Caco-2 (cell line): Measurements from ENCODE around the gene ASB8. TPM values are rescaled to one million over a fixed set of nuclear protein-coding genes. Genes with fewer than 3 reads are reported as not detected.
"Not testable (repeated sequence)": the region's sequence is repeated elsewhere in the genome, so short reads cannot be mapped to it uniquely, and the experiment has no call there.

Experiments
- BruUV-seq: library from RNA; stranded (reverse); fragments of 400-500 nt; replicated peaks from 2 replicates; lab custom pipeline; 2021; lab: Mats Ljungman, UMichigan
- CTCF ChIA-PET: fragments of 300-600 bp; sonication (Branson Sonifier 250); formaldehyde crosslinking; loops from one replicate; lab custom pipeline; 2022; ENCODE audit warnings: antibody characterized with exemption; lab: Charles Lee
- POLR2A ChIA-PET: fragments of 300-600 bp; sonication (Branson Sonifier 250); formaldehyde crosslinking; loops from one replicate; lab custom pipeline; 2022; ENCODE audit warnings: antibody characterized with exemption; lab: Charles Lee
- DNase-seq, 2 experiments: peaks; one replicate each; pipeline versions ENCODE4 v3.0.0 to v3.0.0-alpha.2; 2020 to 2022
- H3K27me3 ChIP-seq: replicated peaks from 2 replicates; pipeline ENCODE4 v1.6.0; 2011; ENCODE audit warnings: low read length; ENCODE audit not compliant: control insufficient read depth, insufficient read depth
- H3K36me3 ChIP-seq: 2 replicates; pipeline ENCODE4 v1.5.1; 2011; ENCODE audit warnings: low read length; ENCODE audit not compliant: control insufficient read depth, insufficient read depth
- H3K4me1 ChIP-seq: fragments of 250-450 bp; sonication (Bioruptor Pico); 2 replicates; pipeline ENCODE4 v1.5.1; 2020; ENCODE audit warnings: mild to moderate bottlenecking
- H3K4me3 ChIP-seq: 2 replicates; pipeline ENCODE4 v1.5.1; 2011; ENCODE audit warnings: low read depth, mild to moderate bottlenecking, control low read depth, low read length
- H3K9me3 ChIP-seq: fragments of 250-450 bp; sonication (Bioruptor Pico); 2 replicates; pipeline ENCODE4 v1.5.1; 2020; ENCODE audit warnings: mild to moderate bottlenecking, moderate library complexity
- H3K27ac Mint-ChIP-seq: one replicate; pipeline ENCODE4 v1.8.0; 2022; ENCODE audit warnings: mixed read lengths; ENCODE audit not compliant: unreplicated experiment
- H3K27me3 Mint-ChIP-seq: one replicate; pipeline ENCODE4 v1.8.0; 2022; ENCODE audit warnings: mixed read lengths; ENCODE audit not compliant: insufficient read depth, unreplicated experiment
- H3K36me3 Mint-ChIP-seq: one replicate; pipeline ENCODE4 v1.8.0; 2022; ENCODE audit warnings: mild to moderate bottlenecking, mixed read lengths; ENCODE audit not compliant: insufficient read depth, unreplicated experiment
- H3K4me1 Mint-ChIP-seq: one replicate; pipeline ENCODE4 v1.8.0; 2022; ENCODE audit warnings: low read depth, mixed read lengths; ENCODE audit not compliant: unreplicated experiment
- H3K4me3 Mint-ChIP-seq: one replicate; pipeline ENCODE4 v1.8.0; 2022; ENCODE audit warnings: mild to moderate bottlenecking, moderate library complexity, mixed read lengths; ENCODE audit not compliant: unreplicated experiment
- H3K9me3 Mint-ChIP-seq: one replicate; pipeline ENCODE4 v1.8.0; 2022; ENCODE audit warnings: mixed read lengths; ENCODE audit not compliant: unreplicated experiment
- intact Hi-C: fragments of 100-400 bp; cut with micrococcal nuclease; formaldehyde crosslinking; loops from one replicate; pipeline ENCODE4 v1.10.0; 2022; ENCODE audit not compliant: unreplicated experiment
- total RNA-seq: library from RNA; stranded (reverse); gene quantifications from 2 replicates; pipeline ENCODE4 v1.2.3, GENCODE V29; 2022
- TF ChIP-seq, protein P1 (sequence below), 2 experiments: fragments of 200-600 bp in 1 of 2; IDR thresholded peaks; 1 replicate in 1 of 2; 2 replicates in 1 of 2; pipeline versions ENCODE4 v1.5.1 to v1.8.0; 2011 to 2022; ENCODE audit warnings: antibody characterized with exemption in 1 of 2, control low read depth in 1 of 2, inconsistent platforms in 1 of 2, low read depth in 1 of 2, low read length in 1 of 2, mild to moderate bottlenecking in 1 of 2, moderate library complexity in 1 of 2; ENCODE audit not compliant: insufficient read depth in 1 of 2, severe bottlenecking in 1 of 2, unreplicated experiment in 1 of 2

ASB8 gene
- total RNA-seq, 1 experiment from 2014 or later = 30.6 TPM

GRCh38 chr12:48115957-48116356 lies 41.4 kb downstream of the ASB8 start:
- H3K9me3 Mint-ChIP-seq = no peaks in the 10 kb centered on the region
- Histone ChIP-seq H3K4me1 (peaks cover 24% of the 10 kb centered on the region), H3K9me3 (no peaks in the 10 kb centered on the region), H3K4me3 (no peak overlapping the region), H3K27me3 (no peaks in the 10 kb centered on the region), H3K36me3 (no peaks in the 10 kb centered on the region)
- H3K4me1 Mint-ChIP-seq = peaks cover 12% of the 10 kb centered on the region
- ChIA-PET CTCF (no interaction called here), POLR2A (no interaction called here)
- no peak overlapping the region for H3K27ac Mint-ChIP-seq
- BruUV-seq = no TSS peak
- TF ChIP-seq, protein P1, sequence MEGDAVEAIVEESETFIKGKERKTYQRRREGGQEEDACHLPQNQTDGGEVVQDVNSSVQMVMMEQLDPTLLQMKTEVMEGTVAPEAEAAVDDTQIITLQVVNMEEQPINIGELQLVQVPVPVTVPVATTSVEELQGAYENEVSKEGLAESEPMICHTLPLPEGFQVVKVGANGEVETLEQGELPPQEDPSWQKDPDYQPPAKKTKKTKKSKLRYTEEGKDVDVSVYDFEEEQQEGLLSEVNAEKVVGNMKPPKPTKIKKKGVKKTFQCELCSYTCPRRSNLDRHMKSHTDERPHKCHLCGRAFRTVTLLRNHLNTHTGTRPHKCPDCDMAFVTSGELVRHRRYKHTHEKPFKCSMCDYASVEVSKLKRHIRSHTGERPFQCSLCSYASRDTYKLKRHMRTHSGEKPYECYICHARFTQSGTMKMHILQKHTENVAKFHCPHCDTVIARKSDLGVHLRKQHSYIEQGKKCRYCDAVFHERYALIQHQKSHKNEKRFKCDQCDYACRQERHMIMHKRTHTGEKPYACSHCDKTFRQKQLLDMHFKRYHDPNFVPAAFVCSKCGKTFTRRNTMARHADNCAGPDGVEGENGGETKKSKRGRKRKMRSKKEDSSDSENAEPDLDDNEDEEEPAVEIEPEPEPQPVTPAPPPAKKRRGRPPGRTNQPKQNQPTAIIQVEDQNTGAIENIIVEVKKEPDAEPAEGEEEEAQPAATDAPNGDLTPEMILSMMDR (IDR thresholded peaks at IDR 0.05; ENCODE audit: insufficient read depth in 1 of 2, low read depth in 1 of 2, low read length in 1 of 2, severe bottlenecking in 1 of 2, unreplicated experiment in 1 of 2) = no peak
- peaks cover 6% of the 10 kb centered on the region for H3K36me3 Mint-ChIP-seq
- intact Hi-C loops = no loop called here
- no peaks in the 10 kb centered on the region for H3K27me3 Mint-ChIP-seq
- no peak overlapping the region for H3K4me3 Mint-ChIP-seq
- no peak for DNase-seq

DNA sequence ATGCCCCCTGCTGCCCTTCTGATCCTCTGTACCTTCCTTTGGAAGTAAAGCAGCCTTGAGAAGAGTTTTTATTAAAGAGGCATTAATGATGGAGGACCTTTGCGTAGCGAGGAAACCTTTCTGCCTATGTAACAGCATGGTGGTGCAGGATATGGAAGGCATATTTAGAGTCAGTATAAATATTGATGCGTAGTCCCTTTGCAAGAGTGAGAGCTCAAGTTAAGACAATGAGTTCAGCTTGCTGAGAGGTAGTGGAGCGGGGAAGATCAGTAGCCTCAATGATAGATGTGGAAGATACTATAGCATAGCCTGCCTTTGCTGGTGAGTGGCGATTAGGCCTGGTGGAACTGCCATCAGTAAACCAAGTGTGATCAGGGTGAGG lies 46.0 kb downstream of the ASB8 start:
- intact Hi-C loops, H3K9me3 Mint-ChIP-seq, H3K4me3 ChIP-seq, H3K27me3 Mint-ChIP-seq, BruUV-seq, POLR2A ChIA-PET, H3K9me3 ChIP-seq, H3K4me3 Mint-ChIP-seq, H3K27ac Mint-ChIP-seq, H3K36me3 Mint-ChIP-seq, DNase-seq, H3K36me3 ChIP-seq, H3K27me3 ChIP-seq: not testable (repeated sequence)
- peaks cover 13% of the 10 kb centered on the region for H3K4me1 Mint-ChIP-seq
- peaks cover 21% of the 10 kb centered on the region for H3K4me1 ChIP-seq
- CTCF ChIA-PET = interaction anchor here (0.6 to 1.0 kb wide), 3 partner anchors 8 to 41 kb away, joined by 3 to 6 read pairs (median 3); partner anchors contain the start of gene PFKM

- no TSS peak for BruUV-seq
- peaks cover 7% of the 10 kb centered on the region for H3K36me3 Mint-ChIP-seq
Measured at GRCh38 chr12:48110691-48111311, 46.5 kb downstream of the ASB8 start.

More at GRCh38 chr12:48110691-48111311, 46.5 kb downstream of the ASB8 start:
- Mint-ChIP-seq H3K4me3 (no peak overlapping the region), H3K9me3 (no peaks in the 10 kb centered on the region), H3K27ac (no peak overlapping the region), H3K4me1 (peaks cover 13% of the 10 kb centered on the region), H3K27me3 (no peaks in the 10 kb centered on the region)
- no peaks in the 10 kb centered on the region for H3K9me3 ChIP-seq
- H3K36me3 ChIP-seq = no peaks in the 10 kb centered on the region
- TF ChIP-seq, protein P1 (IDR thresholded peaks at IDR 0.05; ENCODE audit: insufficient read depth in 1 of 2, low read depth in 1 of 2, low read length in 1 of 2, severe bottlenecking in 1 of 2, unreplicated experiment in 1 of 2) = no peak
- no peaks in the 10 kb centered on the region for H3K27me3 ChIP-seq
- ChIA-PET POLR2A (no interaction called here), CTCF (interaction anchor here (0.6 to 1.0 kb wide), 3 partner anchors 9 to 42 kb away, joined by 3 to 6 read pairs (median 3); partner anchors contain the start of gene PFKM)
- intact Hi-C loops = no loop called here
- H3K4me1 ChIP-seq = peaks cover 21% of the 10 kb centered on the region
- H3K4me3 ChIP-seq = no peak overlapping the region
- peak; percentile 28 to 46 for DNase-seq
